IPS-20b (cell line): ENCODE measurements around the gene FOXN4.

Experiments used
- H3K27ac ChIP-seq: one replicate; pipeline ENCODE4 v1.5.1; 2013; ENCODE audit warnings: low read length
- H3K27me3 ChIP-seq: 2 replicates; pipeline ENCODE4 v1.6.1; 2013; ENCODE audit warnings: mild to moderate bottlenecking, low read length, inconsistent platforms; ENCODE audit not compliant: insufficient read depth
- H3K36me3 ChIP-seq: 2 replicates; pipeline ENCODE4 v1.6.1; 2013; ENCODE audit warnings: low read depth, mild to moderate bottlenecking, inconsistent platforms, low read length, moderate library complexity; ENCODE audit not compliant: insufficient read depth
- H3K4me1 ChIP-seq: 2 replicates; pipeline ENCODE4 v1.6.1; 2013; ENCODE audit warnings: mild to moderate bottlenecking, control low read depth, inconsistent platforms, low read length, moderate library complexity; ENCODE audit not compliant: insufficient read depth
- H3K4me3 ChIP-seq: 2 replicates; pipeline ENCODE4 v1.5.1; 2013; ENCODE audit warnings: mild to moderate bottlenecking, low read length, inconsistent platforms
- H3K9ac ChIP-seq: 2 replicates; pipeline ENCODE4 v1.6.1; 2013; ENCODE audit warnings: low read depth, mild to moderate bottlenecking, inconsistent platforms, low read length, moderate library complexity
- H3K9me3 ChIP-seq: 2 replicates; pipeline ENCODE4 v1.6.1; 2013; ENCODE audit warnings: mild to moderate bottlenecking, low read depth, low read length, inconsistent platforms; ENCODE audit not compliant: insufficient read depth

FOXN4 gene

GRCh38 chr12:109234012-109234411 is 75.1 kb downstream of the FOXN4 start:
- Histone ChIP-seq H3K27me3 (no peaks in the 10 kb centered on the region), H3K4me3 (no peak overlapping the region), H3K27ac (no peak overlapping the region), H3K36me3 (peaks cover 28% of the 10 kb centered on the region), H3K4me1 (no peaks in the 10 kb centered on the region), H3K9ac (no peak overlapping the region), H3K9me3 (no peaks in the 10 kb centered on the region)

DNA sequence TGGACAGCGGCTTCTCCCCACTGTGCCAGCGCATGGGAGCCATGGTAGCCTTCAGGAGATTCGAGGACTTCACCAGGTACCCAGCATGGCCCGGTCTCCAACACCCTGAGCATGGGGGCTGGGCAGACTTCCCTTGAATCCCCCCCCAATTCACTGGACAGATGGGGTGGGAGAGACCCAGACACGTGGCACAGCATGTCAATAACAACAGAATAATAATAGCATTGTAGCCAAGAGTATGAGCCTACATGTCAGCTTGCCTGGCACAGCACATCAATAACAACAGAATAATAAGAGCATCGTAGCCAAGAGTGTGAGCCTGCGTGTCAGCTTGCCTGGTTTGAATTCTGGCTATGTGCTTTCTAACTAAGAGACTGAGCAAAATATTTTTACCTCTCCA is 76.4 kb downstream of the FOXN4 start:
- Histone ChIP-seq H3K36me3 (peaks cover 28% of the 10 kb centered on the region), H3K27me3 (no peaks in the 10 kb centered on the region), H3K27ac (no peak overlapping the region), H3K4me3 (no peak overlapping the region), H3K4me1 (no peaks in the 10 kb centered on the region), H3K9me3 (no peaks in the 10 kb centered on the region), H3K9ac (no peak overlapping the region)

DNA sequence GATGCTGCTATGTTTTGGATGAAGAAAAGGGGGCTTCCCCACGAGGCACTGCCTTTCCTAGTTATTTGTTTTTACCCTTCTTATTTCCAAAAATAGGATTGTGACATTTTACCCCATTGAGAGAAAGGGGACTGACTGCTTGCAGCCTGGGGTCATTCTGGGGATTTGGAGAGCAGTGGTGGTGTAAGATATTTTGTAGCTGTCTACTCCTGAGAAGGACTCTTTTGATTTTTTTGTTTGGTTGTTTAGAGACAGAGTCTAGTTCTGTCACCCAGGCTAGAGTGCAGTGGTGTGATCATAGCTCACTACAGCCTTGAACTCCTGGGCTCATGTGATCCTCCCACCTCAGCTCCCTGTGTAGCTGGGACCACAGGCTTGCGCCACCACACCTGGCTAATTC is 78.9 kb downstream of the FOXN4 start:
- Histone ChIP-seq H3K9ac (no peak overlapping the region), H3K4me3 (no peak overlapping the region), H3K27me3 (no peaks in the 10 kb centered on the region), H3K27ac (no peak overlapping the region), H3K9me3 (no peaks in the 10 kb centered on the region), H3K4me1 (no peaks in the 10 kb centered on the region), H3K36me3 (peaks cover 15% of the 10 kb centered on the region)

DNA sequence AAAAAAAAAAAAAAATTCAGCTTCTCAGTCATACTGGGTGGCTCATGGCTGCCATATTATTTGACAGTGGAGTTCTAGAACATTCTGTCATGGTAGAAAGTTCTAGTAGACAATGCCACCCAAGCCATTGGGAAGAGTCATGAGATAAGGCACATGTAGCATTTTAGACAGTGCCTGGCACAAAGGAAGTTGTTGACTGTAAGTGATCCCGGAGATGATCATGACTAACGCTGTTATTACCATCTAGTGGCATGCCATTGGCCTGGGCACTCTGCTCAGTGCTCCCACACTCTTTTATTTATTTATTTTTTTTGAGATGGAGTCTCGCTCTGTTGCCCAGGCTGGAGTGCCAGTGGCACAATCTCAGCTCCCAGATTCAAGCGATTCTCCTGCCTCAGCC is 80.4 kb downstream of the FOXN4 start:
- H3K9me3 ChIP-seq = no peaks in the 10 kb centered on the region
- no peak overlapping the region for H3K4me3 ChIP-seq
- no peak overlapping the region for H3K9ac ChIP-seq
- H3K27ac ChIP-seq = no peak overlapping the region
- no peaks in the 10 kb centered on the region for H3K27me3 ChIP-seq
- no peaks in the 10 kb centered on the region for H3K4me1 ChIP-seq
- H3K36me3 ChIP-seq = peaks cover 19% of the 10 kb centered on the region
